Kidney (tissue), 14 donors: ENCODE results near the gene MKNK2. TPM values are rescaled to one million over a fixed set of nuclear protein-coding genes. Genes with fewer than 3 reads are reported as not detected.

Source experiments
- DNase-seq, 5 donors: peaks; one replicate each; pipeline ENCODE4 v3.0.0-alpha.2; 2013 to 2020
- FAIRE-seq: peaks from 2 replicates; lab custom pipeline; 2012; peaks lifted over from hg19 to GRCh38; lab: Jason Lieb, UNC
- H3K27ac ChIP-seq, 2 donors: one replicate each; pipeline ENCODE4 v1.7.0; 2013; ENCODE audit warnings: low read depth in 2 of 2, low read length in 2 of 2, inconsistent platforms in 1 of 2
- H3K27me3 ChIP-seq: one replicate; pipeline ENCODE4 v1.7.1; 2013; ENCODE audit warnings: low read length, inconsistent platforms; ENCODE audit not compliant: control insufficient read depth, insufficient read depth
- H3K36me3 ChIP-seq, 3 donors: one replicate each; pipeline versions ENCODE4 v1.7.0 to v1.7.1; 2013; ENCODE audit warnings: low read length in 3 of 3, control low read depth in 1 of 3, inconsistent platforms in 1 of 3; ENCODE audit not compliant: insufficient read depth in 3 of 3, control insufficient read depth in 2 of 3
- H3K4me1 ChIP-seq, 3 donors: one replicate each; pipeline versions ENCODE4 v1.7.0 to v1.7.1; 2013; ENCODE audit warnings: low read length in 3 of 3, inconsistent platforms in 1 of 3, low read depth in 1 of 3; ENCODE audit not compliant: control insufficient read depth in 2 of 3, insufficient read depth in 2 of 3
- H3K4me3 ChIP-seq, 3 donors: one replicate each; pipeline versions ENCODE4 v1.7.0 to v1.8.1; 2013; ENCODE audit warnings: low read length in 3 of 3, control low read depth in 1 of 3, inconsistent platforms in 1 of 3
- H3K9ac ChIP-seq, 3 donors: one replicate each; pipeline versions ENCODE4 v1.7.0 to v1.7.1; 2013; ENCODE audit warnings: low read length in 3 of 3, control low read depth in 1 of 3, inconsistent platforms in 1 of 3
- H3K9me3 ChIP-seq, 3 donors: one replicate each; pipeline versions ENCODE4 v1.7.0 to v1.7.1; 2013; ENCODE audit warnings: low read length in 3 of 3, control low read depth in 1 of 3, inconsistent platforms in 1 of 3; ENCODE audit not compliant: control insufficient read depth in 2 of 3, insufficient read depth in 1 of 3
- intact Hi-C: fragments of 100-400 bp; cut with DNase I; formaldehyde crosslinking; loops from one replicate; pipeline ENCODE4 v1.11.1; 2022
- polyA plus RNA-seq: library from polyadenylated mRNA; stranded (reverse); fragments of 350-450 nt; fragmentation: Illumina TruSeq; extraction: RNeasy Lipid Tissue Mini Kit (QIAGEN cat#74804); gene quantifications from one replicate; pipeline ENCODE4 v1.2.3, GENCODE V29; 2014; ENCODE audit warnings: low read depth, low replicate concordance; ENCODE audit not compliant: insufficient read depth
- total RNA-seq: library from RNA; stranded (reverse); fragmentation: NEBNext Ultra II Directional; extraction: Animal tissue kit (Norgen Biotek cat#: 25700); gene quantifications from one replicate; pipeline ENCODE4 v1.2.1, GENCODE V29; 2021
- TF ChIP-seq, protein P1 (sequence below): IDR thresholded peaks from 3 replicates; pipeline ENCODE4 v1.5.1; 2012; ENCODE audit warnings: mild to moderate bottlenecking, moderate library complexity, borderline replicate concordance; ENCODE audit not compliant: insufficient read depth; ENCODE audit errors: extremely low read depth
- donor health status: control.
- donor health status: control.
- donor health status: control.
- donor health status: control.
- donor health status: control.
- donor health status: DM: yes; HTN: yes; CAD: no.
- donor health status: Normal renal cell carcinoma (clear cell type).

Gene MKNK2
- total and polyA plus RNA-seq, 2 donors from 2014 or later: 67.2 to 190 TPM

DNA sequence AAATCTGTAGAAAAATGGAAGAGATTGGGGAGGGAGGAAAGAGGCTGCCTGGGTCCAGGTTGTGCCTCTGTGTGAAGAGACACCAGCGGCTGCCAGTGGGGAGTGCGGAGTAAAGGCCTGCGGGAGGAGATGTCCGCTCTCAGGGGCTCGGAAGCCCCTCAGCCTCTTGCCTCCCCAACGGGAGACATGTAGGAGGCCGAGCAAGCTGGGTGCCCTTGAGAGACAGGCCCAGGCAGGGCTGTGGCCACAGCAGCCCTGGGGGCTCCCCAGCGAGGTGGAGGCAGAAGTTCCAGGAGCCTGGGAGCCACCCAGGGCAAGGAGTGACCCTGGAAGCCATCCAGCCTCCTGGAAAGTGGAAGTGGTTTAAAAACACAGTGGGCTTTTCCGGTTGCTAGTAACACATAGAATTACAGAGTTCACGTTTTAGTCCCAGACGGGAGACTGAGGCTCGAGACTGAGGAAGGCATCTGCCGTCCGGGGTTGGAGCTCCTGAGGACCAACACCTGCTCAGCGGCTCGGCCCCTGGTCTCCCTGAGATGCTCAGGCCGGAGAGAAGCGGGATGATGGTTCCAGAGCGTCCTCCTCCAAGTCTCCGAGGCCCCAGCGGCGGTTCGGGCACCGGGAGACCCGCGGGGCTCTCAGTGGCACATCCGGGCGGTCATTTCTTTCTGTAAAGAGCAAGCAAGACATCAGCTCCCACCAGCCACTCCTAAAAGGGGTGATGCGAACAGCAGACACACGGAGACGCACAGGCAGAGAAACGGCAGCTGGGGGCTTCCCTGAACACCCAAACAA is 21.9 kb upstream of the MKNK2 start:
- intact Hi-C loops: loop anchor here (5.0 kb wide), 1 partner anchor 51 kb away; no protein-coding TSS in a partner anchor
- Histone ChIP-seq H3K9ac (no peak overlapping the region), H3K4me1 (no peaks in the 10 kb centered on the region), H3K36me3 (peaks cover 0 to 8% (median 6%) of the 10 kb centered on the region in 3 donors), H3K27me3 (no peaks in the 10 kb centered on the region), H3K27ac (no peak overlapping the region), H3K4me3 (no peak overlapping the region), H3K9me3 (no peaks in the 10 kb centered on the region)
- no peak for FAIRE-seq
- TF ChIP-seq, protein P1, sequence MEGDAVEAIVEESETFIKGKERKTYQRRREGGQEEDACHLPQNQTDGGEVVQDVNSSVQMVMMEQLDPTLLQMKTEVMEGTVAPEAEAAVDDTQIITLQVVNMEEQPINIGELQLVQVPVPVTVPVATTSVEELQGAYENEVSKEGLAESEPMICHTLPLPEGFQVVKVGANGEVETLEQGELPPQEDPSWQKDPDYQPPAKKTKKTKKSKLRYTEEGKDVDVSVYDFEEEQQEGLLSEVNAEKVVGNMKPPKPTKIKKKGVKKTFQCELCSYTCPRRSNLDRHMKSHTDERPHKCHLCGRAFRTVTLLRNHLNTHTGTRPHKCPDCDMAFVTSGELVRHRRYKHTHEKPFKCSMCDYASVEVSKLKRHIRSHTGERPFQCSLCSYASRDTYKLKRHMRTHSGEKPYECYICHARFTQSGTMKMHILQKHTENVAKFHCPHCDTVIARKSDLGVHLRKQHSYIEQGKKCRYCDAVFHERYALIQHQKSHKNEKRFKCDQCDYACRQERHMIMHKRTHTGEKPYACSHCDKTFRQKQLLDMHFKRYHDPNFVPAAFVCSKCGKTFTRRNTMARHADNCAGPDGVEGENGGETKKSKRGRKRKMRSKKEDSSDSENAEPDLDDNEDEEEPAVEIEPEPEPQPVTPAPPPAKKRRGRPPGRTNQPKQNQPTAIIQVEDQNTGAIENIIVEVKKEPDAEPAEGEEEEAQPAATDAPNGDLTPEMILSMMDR: no peak
- DNase-seq: peak in 1 of 5 donors; percentile 63

DNA sequence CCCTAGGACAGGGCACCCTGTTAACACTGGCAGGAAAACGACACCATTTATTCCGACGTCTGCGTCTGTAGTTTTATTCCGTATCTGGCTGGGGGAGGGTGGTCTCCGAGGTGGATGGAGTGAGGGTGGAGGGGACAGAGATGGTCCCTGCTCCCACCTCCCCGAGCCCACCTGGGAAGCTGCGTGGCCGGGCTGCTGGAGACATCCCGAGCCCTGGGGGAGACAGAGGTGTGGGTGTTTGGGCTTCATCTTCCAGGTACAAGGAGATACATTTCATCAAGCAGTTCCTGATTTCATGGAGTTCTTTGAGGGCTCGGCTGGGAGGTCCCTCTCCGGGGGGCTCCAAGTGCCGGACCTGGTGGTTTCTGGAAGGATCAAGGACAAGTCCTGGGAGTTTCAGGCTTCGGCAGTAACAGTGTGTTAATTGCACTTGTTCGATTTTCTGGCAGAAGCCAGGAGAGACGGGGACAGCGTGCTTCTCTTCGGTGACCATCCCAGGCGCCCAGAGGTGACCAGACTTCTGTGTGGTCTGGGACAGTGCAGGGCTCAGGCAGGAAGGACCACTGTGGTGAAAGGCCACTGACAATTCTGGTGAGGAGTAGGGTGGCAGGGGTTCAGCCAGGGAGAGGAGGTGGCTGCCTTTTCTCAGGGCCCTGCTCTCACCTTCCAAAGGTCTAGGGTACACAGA is 20.1 kb upstream of the MKNK2 start:
- H3K36me3 ChIP-seq: peaks cover 0 to 7% (median 3%) of the 10 kb centered on the region in 3 donors
- intact Hi-C loops: loop anchor here (5.0 kb wide), 1 partner anchor 49 kb away; no protein-coding TSS in a partner anchor

DNA sequence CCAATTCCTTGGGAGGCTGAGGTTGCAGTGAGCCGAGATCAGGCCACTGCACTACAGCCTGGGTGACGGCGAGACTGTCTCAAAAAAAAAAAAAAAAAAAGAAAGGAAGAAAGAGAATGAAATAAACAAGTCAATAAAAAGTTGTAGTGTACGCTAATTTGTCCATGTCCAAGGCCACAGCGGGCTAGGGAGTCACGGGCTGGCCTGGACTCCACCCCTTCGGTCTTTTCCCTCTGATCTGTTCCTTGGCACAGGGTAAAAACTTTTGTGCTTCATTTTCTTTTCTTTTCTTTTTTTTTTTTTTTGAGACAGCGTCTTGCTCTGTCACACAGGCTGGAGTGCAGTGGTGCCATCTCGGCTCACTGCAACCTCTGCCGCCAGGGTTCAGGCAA is 19.4 kb upstream of the MKNK2 start:
- no peak for FAIRE-seq
- no peak for DNase-seq
- no peaks in the 10 kb centered on the region for H3K27me3 ChIP-seq
- H3K36me3 ChIP-seq: peaks cover 0 to 4% (median 3%) of the 10 kb centered on the region in 3 donors
- H3K4me1 ChIP-seq: no peaks in the 10 kb centered on the region
- no peak overlapping the region for H3K4me3 ChIP-seq
- no peak overlapping the region for H3K27ac ChIP-seq
- TF ChIP-seq, protein P1: no peak
- intact Hi-C loops: loop anchor here (5.0 kb wide), 1 partner anchor 48 kb away; no protein-coding TSS in a partner anchor
- no peaks in the 10 kb centered on the region for H3K9me3 ChIP-seq
- no peak overlapping the region for H3K9ac ChIP-seq

More for the DNA sequence above, 20.1 kb upstream of the MKNK2 start:
- H3K27me3 ChIP-seq: no peaks in the 10 kb centered on the region
- H3K9me3 ChIP-seq: no peaks in the 10 kb centered on the region
- no peak overlapping the region for H3K4me3 ChIP-seq
- no peak overlapping the region for H3K27ac ChIP-seq
- FAIRE-seq: no peak
- H3K4me1 ChIP-seq: no peaks in the 10 kb centered on the region
- peak in 1 of 5 donors; percentile 69 for DNase-seq
- no peak overlapping the region for H3K9ac ChIP-seq
- TF ChIP-seq, protein P1: no peak
